Measurements from ENCODE around the gene NME5. TPM values are rescaled to one million over a fixed set of nuclear protein-coding genes. Genes with fewer than 3 reads are reported as not detected.

Gene NME5
- total and polyA plus RNA-seq, 8 donors: 1.5 to 2.7 (median 2.1) TPM; not detected in 3

GRCh38 chr5:138182808-138183207, 43.6 kb upstream of the NME5 start:
- 92 to 96% (median 93%) methylated on average over 6 of the region's 6 CpGs for WGBS, 5 donors
- intact Hi-C loops (cut with DNase I; ENCODE audit: low total_unique reads): no loop called here
- no peaks in the 10 kb centered on the region for H3K27me3 ChIP-seq
- DNase-seq: no peak
- TF ChIP-seq POLR2AphosphoS5 (IDR thresholded peaks at IDR 0.05): no peak
- no peak for TF ChIP-seq CTCF (IDR thresholded peaks at IDR 0.05)
- no peak for TF ChIP-seq EP300 (IDR thresholded peaks at IDR 0.05)
- no peak for TF ChIP-seq POLR2A (IDR thresholded peaks at IDR 0.05)
- H3K36me3 ChIP-seq: peaks cover 8 to 54% (median 43%) of the 10 kb centered on the region in 4 donors
- peaks cover 9 to 17% (median 13%) of the 10 kb centered on the region in 4 donors for H3K4me1 ChIP-seq
- no peaks in the 10 kb centered on the region for H3K9me3 ChIP-seq
- no peak overlapping the region for H3K4me3 ChIP-seq
- no peak overlapping the region for H3K27ac ChIP-seq

- no peaks in the 10 kb centered on the region for H3K27me3 ChIP-seq
- H3K4me1 ChIP-seq: peaks cover 16 to 36% (median 29%) of the 10 kb centered on the region in 4 donors
- 90 to 96% (median 94%) methylated on average over 5 of the region's 5 CpGs for WGBS, 5 donors
- peaks cover 10 to 48% (median 36%) of the 10 kb centered on the region in 4 donors for H3K36me3 ChIP-seq
- TF ChIP-seq EP300 (IDR thresholded peaks at IDR 0.05): no peak
- no peak for TF ChIP-seq POLR2A (IDR thresholded peaks at IDR 0.05)
- TF ChIP-seq CTCF (IDR thresholded peaks at IDR 0.05): no peak
- no peak for TF ChIP-seq POLR2AphosphoS5 (IDR thresholded peaks at IDR 0.05)
- intact Hi-C loops (cut with DNase I; ENCODE audit: low total_unique reads): no loop called here
- no peak overlapping the region for H3K27ac ChIP-seq
- no peak for DNase-seq
- no peaks in the 10 kb centered on the region for H3K9me3 ChIP-seq
- no peak overlapping the region for H3K4me3 ChIP-seq
These were observed 41.6 kb upstream of the NME5 start for GRCh38 chr5:138180841-138181240.

- TF ChIP-seq CTCF (IDR thresholded peaks at IDR 0.05): peak in 1 of 7 experiments; percentile 9
- TF ChIP-seq EP300 (IDR thresholded peaks at IDR 0.05): no peak
- no peak for TF ChIP-seq POLR2AphosphoS5 (IDR thresholded peaks at IDR 0.05)
- TF ChIP-seq POLR2A (IDR thresholded peaks at IDR 0.05): no peak
- peaks cover 16 to 38% (median 30%) of the 10 kb centered on the region in 4 donors for H3K4me1 ChIP-seq
- no peak overlapping the region for H3K4me3 ChIP-seq
- WGBS, 5 donors: 72 to 78% (median 76%) methylated on average over 5 of the region's 5 CpGs
- H3K27me3 ChIP-seq: no peaks in the 10 kb centered on the region
- DNase-seq: peak in 1 of 2 donors; percentile 76
- H3K27ac ChIP-seq: no peak overlapping the region
- intact Hi-C loops (cut with DNase I; ENCODE audit: low total_unique reads): no loop called here
- H3K9me3 ChIP-seq: no peaks in the 10 kb centered on the region
- H3K36me3 ChIP-seq: peaks cover 10 to 45% (median 36%) of the 10 kb centered on the region in 4 donors
These were observed 41.1 kb upstream of the NME5 start for GRCh38 chr5:138180183-138180782.

GRCh38 chr5:138179277-138179857, 40.1 kb upstream of the NME5 start:
- peaks cover 16 to 41% (median 32%) of the 10 kb centered on the region in 4 donors for H3K4me1 ChIP-seq
- no peak for TF ChIP-seq POLR2A (IDR thresholded peaks at IDR 0.05)
- no peak for TF ChIP-seq EP300 (IDR thresholded peaks at IDR 0.05)
- no peak for TF ChIP-seq POLR2AphosphoS5 (IDR thresholded peaks at IDR 0.05)
- no peak for TF ChIP-seq CTCF (IDR thresholded peaks at IDR 0.05)
- peak overlapping the region; percentile 66 to 99 (median 82) for H3K4me3 ChIP-seq
- WGBS, 5 donors: 1 to 2% (median 1%) methylated on average over 23 of the region's 23 CpGs
- peak in 1 of 2 donors; percentile 22 for DNase-seq
- intact Hi-C loops (cut with DNase I; ENCODE audit: low total_unique reads): no loop called here
- no peaks in the 10 kb centered on the region for H3K27me3 ChIP-seq
- H3K9me3 ChIP-seq: no peaks in the 10 kb centered on the region
- H3K36me3 ChIP-seq: peaks cover 9 to 45% (median 36%) of the 10 kb centered on the region in 4 donors
- H3K27ac ChIP-seq: peak overlapping the region in 3 of 5 donors; percentile 18 to 92 (median 91)
